OCI-LY7 (cell line): ENCODE measurements around the gene NFATC1. TPM values are rescaled to one million over a fixed set of nuclear protein-coding genes. Genes with fewer than 3 reads are reported as not detected.

Experiments
- BruUV-seq: library from RNA; stranded (reverse); fragments of 400-500 nt; replicated peaks from 2 replicates; lab custom pipeline; 2021; lab: Mats Ljungman, UMichigan
- CTCF ChIA-PET: fragments of 300-600 bp; sonication (Branson Sonifier 250); formaldehyde crosslinking; loops from one replicate; lab custom pipeline; 2022; ENCODE audit warnings: antibody characterized with exemption; ENCODE audit not compliant: unreplicated experiment; lab: Charles Lee
- POLR2A ChIA-PET: fragments of 300-600 bp; sonication (Branson Sonifier 250); formaldehyde crosslinking; loops from one replicate; lab custom pipeline; 2022; ENCODE audit warnings: antibody characterized with exemption; lab: Charles Lee
- DNase-seq: peaks from one replicate; pipeline ENCODE4 v3.0.0-alpha.2; 2015; ENCODE audit warnings: low spot score
- H2AFZ ChIP-seq: fragments of 200-600 bp; sonication (generic), shearing (Covaris generic); 2 replicates; pipeline ENCODE4 v1.6.1; 2014; ENCODE audit warnings: mild to moderate bottlenecking, antibody characterized with exemption, low read length, moderate library complexity
- H3K27ac ChIP-seq: fragments of 200-600 bp; sonication (generic); 2 replicates; pipeline ENCODE4 v1.5.1; 2014; ENCODE audit warnings: mixed run types, low read depth, mild to moderate bottlenecking, moderate library complexity, low read length, inconsistent platforms; ENCODE audit not compliant: poor library complexity, severe bottlenecking
- H3K36me3 ChIP-seq: fragments of 200-600 bp; sonication (generic); 2 replicates; pipeline ENCODE4 v1.6.1; 2014; ENCODE audit warnings: mild to moderate bottlenecking, antibody characterized with exemption, low read length, moderate library complexity, mixed read lengths; ENCODE audit not compliant: insufficient read depth
- H3K4me1 ChIP-seq: fragments of 200-600 bp; sonication (generic); 2 replicates; pipeline ENCODE4 v1.5.1; 2014; ENCODE audit warnings: mild to moderate bottlenecking, low read length; ENCODE audit not compliant: insufficient read depth, poor library complexity, severe bottlenecking
- H3K4me2 ChIP-seq: fragments of 200-600 bp; sonication (generic); 2 replicates; pipeline ENCODE4 v1.6.1; 2014; ENCODE audit warnings: mild to moderate bottlenecking, low read length
- H3K4me3 ChIP-seq: fragments of 200-600 bp; sonication (generic); 2 replicates; pipeline ENCODE4 v1.5.1; 2014; ENCODE audit warnings: mild to moderate bottlenecking, low read depth, low read length; ENCODE audit not compliant: poor library complexity, severe bottlenecking
- H3K79me2 ChIP-seq: fragments of 200-600 bp; sonication (generic); 2 replicates; pipeline ENCODE4 v1.6.1; 2016; ENCODE audit warnings: low read depth, mild to moderate bottlenecking, low read length, moderate library complexity, mixed read lengths; ENCODE audit not compliant: insufficient read depth
- H3K9me2 ChIP-seq: fragments of 200-600 bp; sonication (generic); 2 replicates; pipeline ENCODE4 v1.6.1; 2016; ENCODE audit warnings: mild to moderate bottlenecking, low read length, mixed read lengths; ENCODE audit not compliant: insufficient read depth
- H3K9me3 ChIP-seq: fragments of 200-600 bp; sonication (generic); 2 replicates; pipeline ENCODE4 v1.6.1; 2014; ENCODE audit warnings: mild to moderate bottlenecking, mixed run types, low read length, mixed read lengths
- H4K20me1 ChIP-seq: fragments of 200-600 bp; sonication (generic); 2 replicates; pipeline ENCODE4 v1.6.1; 2014; ENCODE audit warnings: mild to moderate bottlenecking, antibody characterized with exemption, low read length, moderate library complexity, mixed read lengths; ENCODE audit not compliant: insufficient read depth
- CTCF ChIP-seq: fragments of 200-600 bp; sonication (generic); conservative IDR thresholded peaks from 2 replicates; pipeline ENCODE4 v1.5.1; 2014; ENCODE audit warnings: mild to moderate bottlenecking, antibody characterized with exemption, low read length, moderate library complexity, mixed read lengths
- EZH2phosphoT487 ChIP-seq: fragments of 200-600 bp; sonication (generic); IDR thresholded peaks from 2 replicates; pipeline ENCODE4 v1.6.1; 2018; ENCODE audit warnings: low read depth, borderline replicate concordance, mild to moderate bottlenecking, mixed run types, antibody characterized with exemption, low read length, moderate library complexity, mixed read lengths
- intact Hi-C: fragments of 100-400 bp; cut with micrococcal nuclease; formaldehyde crosslinking; loops from one replicate; pipeline ENCODE4 v1.10.0; 2022; ENCODE audit not compliant: unreplicated experiment
- total RNA-seq, 2 experiments: library from RNA; depleted of rRNA in 1 of 2; stranded (reverse); fragments of >200 nt in 1 of 2; shearing (Covaris generic) in 1 of 2; gene quantifications; 2 replicates each; pipeline ENCODE4 v1.2.3, GENCODE V29; 2014 to 2022

NFATC1 gene
- total RNA-seq, 2 experiments from 2014 or later, result 23.6 to 50.4 TPM

DNA sequence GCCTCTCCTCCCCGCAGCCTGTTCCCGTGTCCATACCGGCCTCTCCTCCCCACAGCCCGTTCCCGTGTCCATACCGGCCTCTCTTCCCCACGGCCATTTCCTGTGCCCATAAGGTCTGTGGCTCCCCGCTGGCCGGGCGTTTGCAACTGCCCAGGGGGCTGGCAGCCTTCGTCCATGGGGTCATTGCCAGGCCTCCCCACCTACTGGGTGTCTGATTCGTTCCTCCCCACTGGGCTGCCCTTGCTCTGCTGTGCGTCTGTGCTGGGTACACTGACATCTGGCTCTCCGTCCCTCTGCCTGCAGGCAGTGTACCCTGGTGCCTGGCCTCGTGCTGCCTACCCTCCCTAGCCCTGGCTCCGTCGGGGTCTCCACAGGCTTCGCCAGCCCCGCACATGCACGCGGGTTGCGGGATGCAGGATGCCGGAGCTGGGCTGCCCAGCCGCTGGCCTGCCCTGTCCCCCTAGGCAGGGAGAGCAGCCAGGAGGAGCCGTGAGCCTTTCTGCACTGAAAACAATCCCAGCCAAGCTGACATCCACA lies 67.8 kb downstream of the NFATC1 start:
- no peak overlapping the region for H2AFZ ChIP-seq
- CTCF ChIA-PET, result no interaction called here
- H3K79me2 ChIP-seq, result peaks cover 14% of the 10 kb centered on the region; the same call in 1 of the 2 replicates
- peaks cover 80% of the 10 kb centered on the region for H3K4me1 ChIP-seq
- no TSS peak for BruUV-seq
- no peak overlapping the region for H3K4me2 ChIP-seq
- TF ChIP-seq CTCF (no peak), EZH2phosphoT487 (no peak)
- no peak for DNase-seq
- intact Hi-C loops, result no loop called here
- H3K9me3 ChIP-seq, result no peaks in the 10 kb centered on the region
- POLR2A ChIA-PET, result no interaction called here
- peak overlapping the region; percentile 37 for H3K27ac ChIP-seq
- no peaks in the 10 kb centered on the region for H3K9me2 ChIP-seq
- H3K4me3 ChIP-seq, result no peak overlapping the region
- H4K20me1 ChIP-seq, result no peaks in the 10 kb centered on the region
- peaks cover 44% of the 10 kb centered on the region for H3K36me3 ChIP-seq

DNA sequence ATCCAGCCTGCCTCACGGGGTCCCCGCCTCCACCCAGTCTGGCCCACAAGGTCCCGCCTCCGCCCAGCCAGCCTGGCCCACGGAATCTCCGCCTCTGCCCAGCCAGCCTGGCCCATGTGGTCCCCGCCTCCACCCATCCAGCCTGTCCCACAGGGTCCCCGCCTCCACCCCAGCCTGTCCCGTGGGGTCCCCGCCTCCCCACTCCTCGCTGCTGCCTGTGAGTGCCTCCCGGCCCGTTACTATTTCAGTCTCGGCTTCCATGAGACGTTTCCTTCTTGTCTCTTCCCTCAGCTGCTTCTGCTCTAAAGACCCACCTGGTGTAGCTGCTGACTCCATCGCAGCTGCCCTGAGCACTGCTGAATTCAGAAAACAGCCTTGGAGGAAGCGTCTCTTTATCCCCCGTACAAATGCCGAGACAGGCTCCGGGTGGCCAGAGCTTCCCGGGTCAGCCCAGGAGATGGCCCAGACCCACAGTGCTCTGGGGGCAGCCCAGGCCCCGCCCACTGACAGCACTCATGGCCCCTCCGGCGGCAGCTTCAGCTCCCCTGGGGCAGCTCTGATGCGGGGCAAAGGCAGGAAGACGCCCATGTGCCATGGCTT lies 69.8 kb downstream of the NFATC1 start:
- Histone ChIP-seq H3K4me2 (peak overlapping the region; percentile 71), H3K27ac (peak overlapping the region; percentile 96), H3K9me2 (no peaks in the 10 kb centered on the region), H3K36me3 (peaks cover 50% of the 10 kb centered on the region), H4K20me1 (no peaks in the 10 kb centered on the region), H3K4me3 (peak overlapping the region; percentile 66), H2AFZ (no peak overlapping the region; the same call in 1 of the 2 replicates), H3K9me3 (no peaks in the 10 kb centered on the region), H3K79me2 (peaks cover 9% of the 10 kb centered on the region; the same call in 1 of the 2 replicates), H3K4me1 (peaks cover 64% of the 10 kb centered on the region)
- no peak for TF ChIP-seq EZH2phosphoT487
- POLR2A ChIA-PET, result interaction anchor here (0.9 to 2.0 kb wide), 5 partner anchors 55 to 67 kb away, joined by 3 to 7 read pairs (median 3); no protein-coding TSS in a partner anchor
- CTCF ChIA-PET, result no interaction called here
- intact Hi-C loops, result loop anchor here (1.0 kb wide), 1 partner anchor 58 kb away; no protein-coding TSS in a partner anchor
- TSS peak; percentile 31 for BruUV-seq
- peak; percentile 79 for DNase-seq

DNA sequence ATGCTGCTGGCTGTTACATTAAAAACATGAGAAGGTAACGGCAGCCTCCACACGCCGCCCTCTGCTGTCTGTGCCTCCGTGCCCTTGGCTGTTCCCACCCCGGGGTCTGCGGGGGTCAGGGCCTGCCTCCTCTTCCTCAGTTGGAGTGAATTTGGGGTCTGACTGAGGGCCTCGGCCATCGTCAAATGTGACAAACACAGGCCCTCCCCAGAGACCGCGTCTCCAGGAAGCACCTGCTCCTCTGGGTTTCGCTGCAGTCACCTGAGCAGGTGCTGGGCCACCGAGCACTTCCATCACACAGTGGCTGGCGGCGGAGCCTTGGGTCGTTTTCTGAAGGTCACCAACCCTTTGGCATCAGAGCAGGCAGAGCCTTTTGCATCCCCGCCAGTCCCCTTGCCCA lies 70.9 kb downstream of the NFATC1 start:
- intact Hi-C loops, result no loop called here
- H3K9me2 ChIP-seq, result no peaks in the 10 kb centered on the region
- no peak overlapping the region for H2AFZ ChIP-seq
- 0 out of 2 replicates have a peak, but pooled peaks cover under 1% of the 10 kb centered on the region for H3K79me2 ChIP-seq
- H4K20me1 ChIP-seq, result no peaks in the 10 kb centered on the region
- peaks cover 53% of the 10 kb centered on the region for H3K4me1 ChIP-seq
- H3K27ac ChIP-seq, result peak overlapping the region; percentile 96
- peak overlapping the region; percentile 71 for H3K4me2 ChIP-seq
- peak overlapping the region; percentile 66 for H3K4me3 ChIP-seq
- no peak for TF ChIP-seq EZH2phosphoT487
- 0 out of 2 replicates have a peak, but pooled peaks have one; percentile 23 for TF ChIP-seq CTCF
- H3K36me3 ChIP-seq, result peaks cover 48% of the 10 kb centered on the region
- POLR2A ChIA-PET, result interaction anchor here (1.0 to 2.0 kb wide), 3 partner anchors 54 to 68 kb away, joined by 3 to 7 read pairs (median 4); no protein-coding TSS in a partner anchor
- no peaks in the 10 kb centered on the region for H3K9me3 ChIP-seq
- CTCF ChIA-PET, result interaction anchor here (0.5 kb wide), 1 partner anchor 62 kb away, joined by 3 read pairs; no protein-coding TSS in a partner anchor
- no TSS peak for BruUV-seq
- DNase-seq, result peak; percentile 86
